ENCODE measurements around the gene DPP6.

The DPP6 gene

GRCh38 chr7:154860621-154861375 lies 808.6 kb downstream of the DPP6 start:
- no peak for DNase-seq (ENCODE audit: low read depth)

- no peak for DNase-seq (ENCODE audit: low read depth)
These were observed 809.4 kb downstream of the DPP6 start for GRCh38 chr7:154861589-154861988.

- no peak for DNase-seq (ENCODE audit: low read depth)
These were observed 810.1 kb downstream of the DPP6 start for GRCh38 chr7:154862153-154862791.

- no peak for DNase-seq (ENCODE audit: low read depth)
These were observed 811.7 kb downstream of the DPP6 start for GRCh38 chr7:154863766-154864522.

GRCh38 chr7:154864523-154864891 lies 812.3 kb downstream of the DPP6 start:
- no peak for DNase-seq (ENCODE audit: low read depth)

- DNase-seq (ENCODE audit: low read depth): no peak
These were observed 813.9 kb downstream of the DPP6 start for GRCh38 chr7:154865984-154866685.

GRCh38 chr7:154867068-154867467 lies 814.9 kb downstream of the DPP6 start:
- DNase-seq (ENCODE audit: low read depth): no peak

GRCh38 chr7:154868921-154869320 lies 816.7 kb downstream of the DPP6 start:
- no peak for DNase-seq (ENCODE audit: low read depth)

GRCh38 chr7:154869436-154869835 lies 817.2 kb downstream of the DPP6 start:
- DNase-seq (ENCODE audit: low read depth): no peak

- DNase-seq (ENCODE audit: low read depth): no peak
These were observed 819.3 kb downstream of the DPP6 start for GRCh38 chr7:154871507-154871906.

GRCh38 chr7:154871928-154872750 lies 819.9 kb downstream of the DPP6 start:
- DNase-seq (ENCODE audit: low read depth): no peak

- no peak for DNase-seq (ENCODE audit: low read depth)
These were observed 820.8 kb downstream of the DPP6 start for GRCh38 chr7:154872811-154873499.

GRCh38 chr7:154873500-154874121 lies 821.4 kb downstream of the DPP6 start:
- no peak for DNase-seq (ENCODE audit: low read depth)

GRCh38 chr7:154874409-154875113 lies 822.4 kb downstream of the DPP6 start:
- no peak for DNase-seq (ENCODE audit: low read depth)

- DNase-seq (ENCODE audit: low read depth): no peak
These were observed 823.1 kb downstream of the DPP6 start for GRCh38 chr7:154875297-154875696.

GRCh38 chr7:154876516-154876915 lies 824.3 kb downstream of the DPP6 start:
- DNase-seq (ENCODE audit: low read depth): no peak

- no peak for DNase-seq (ENCODE audit: low read depth)
These were observed 824.8 kb downstream of the DPP6 start for GRCh38 chr7:154877031-154877430.

GRCh38 chr7:154879629-154880028 lies 827.4 kb downstream of the DPP6 start:
- DNase-seq (ENCODE audit: low read depth): no peak

- DNase-seq (ENCODE audit: low read depth): no peak
These were observed 828.3 kb downstream of the DPP6 start for GRCh38 chr7:154880513-154880912.

GRCh38 chr7:154881026-154881425 lies 828.8 kb downstream of the DPP6 start:
- no peak for DNase-seq (ENCODE audit: low read depth)
